Pons (tissue), 1 donor: ENCODE measurements around the gene CDC14C.
"Not testable (repeated sequence)": the region's sequence is repeated elsewhere in the genome, so short reads cannot be mapped to it uniquely, and the experiment has no call there.

Source experiments
- DNase-seq: peaks from one replicate; pipeline ENCODE4 v3.0.0-alpha.2; 2016; ENCODE audit warnings: low spot score

Gene CDC14C

DNA sequence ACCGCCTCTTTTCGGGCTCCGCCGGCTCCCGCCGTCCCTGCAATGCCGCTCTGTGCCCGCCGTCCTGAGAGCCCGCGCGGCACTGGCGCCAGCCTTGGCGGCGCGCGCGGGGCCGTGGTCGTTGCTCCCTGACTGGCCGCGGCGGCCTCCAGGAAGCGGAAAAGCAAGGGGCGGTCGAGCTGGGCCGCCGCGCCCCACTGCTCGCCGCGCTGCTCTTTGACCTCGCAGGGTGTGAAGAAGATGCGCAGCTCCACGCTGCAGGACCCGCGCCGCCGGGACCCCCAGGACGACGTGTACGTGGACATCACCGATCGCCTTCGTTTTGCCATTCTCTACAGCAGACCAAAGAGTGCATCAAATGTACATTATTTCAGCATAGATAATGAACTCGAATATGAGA, at the start of gene CDC14C:
CDC14C (plus strand) TSS at position 115 of the 400 bp plus-strand sequence; CDS start at position 241, 126 bp downstream.
- DNase-seq: no peak

DNA sequence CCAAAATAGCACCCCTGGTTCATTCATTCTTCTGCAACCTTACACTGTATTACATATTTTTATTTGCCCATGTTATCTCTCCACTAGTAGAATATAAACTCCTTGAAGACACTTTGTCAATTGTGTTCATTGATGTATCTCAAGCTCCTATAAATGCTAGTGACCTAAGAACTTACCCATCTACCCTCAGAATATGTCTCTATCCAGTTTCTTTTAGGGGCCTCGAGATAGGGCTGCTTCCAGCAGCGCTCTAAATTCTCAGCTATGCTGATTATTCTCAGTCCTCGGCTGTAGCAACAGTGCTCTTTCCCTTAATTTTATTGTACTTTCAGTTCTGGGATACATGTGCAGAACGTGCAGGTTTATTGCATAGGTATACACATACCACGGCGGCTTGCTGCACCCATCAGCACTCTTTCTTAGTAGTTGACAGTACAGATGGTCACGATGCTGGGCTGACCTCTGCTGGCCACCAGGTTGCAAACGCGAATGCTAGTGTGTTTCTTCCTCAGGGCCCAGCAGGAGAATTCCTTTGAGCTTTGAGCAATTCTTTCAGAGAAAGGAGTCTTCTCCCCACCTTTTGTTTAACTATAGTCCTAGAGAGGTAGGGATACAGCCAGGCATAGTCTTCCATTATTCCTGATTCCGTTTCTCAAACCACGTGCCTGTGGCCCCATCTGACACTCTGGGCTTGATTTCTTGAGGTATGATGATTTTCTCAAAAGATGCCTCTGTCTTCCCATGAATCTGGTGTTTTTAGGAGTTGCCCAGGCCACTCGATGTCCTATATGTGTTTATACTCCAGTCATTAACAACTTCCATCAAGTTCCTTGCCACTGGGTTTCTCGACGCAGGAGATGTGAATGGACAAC, 49.1 kb upstream of the CDC14C start:
- DNase-seq: peak; percentile 71

DNA sequence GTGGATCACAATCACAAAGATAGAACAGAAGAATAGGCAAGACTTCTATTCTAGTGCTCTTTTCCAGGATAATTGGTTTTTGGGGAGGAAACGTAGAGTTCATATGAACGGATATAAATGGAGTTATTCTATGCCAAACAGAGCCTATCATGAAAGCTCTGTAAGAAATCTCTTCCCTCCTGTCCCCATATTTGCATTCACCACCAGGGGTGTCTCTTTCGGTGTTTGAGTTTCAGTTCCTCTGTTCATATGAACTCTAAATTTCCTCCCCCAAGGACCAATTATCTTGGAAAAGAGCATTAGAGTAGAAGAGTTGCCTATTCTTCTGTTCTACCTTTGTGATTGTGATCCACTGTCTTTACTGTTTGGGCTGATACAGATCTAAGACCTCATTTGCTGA, 48.3 kb upstream of the CDC14C start:
- DNase-seq: no peak

DNA sequence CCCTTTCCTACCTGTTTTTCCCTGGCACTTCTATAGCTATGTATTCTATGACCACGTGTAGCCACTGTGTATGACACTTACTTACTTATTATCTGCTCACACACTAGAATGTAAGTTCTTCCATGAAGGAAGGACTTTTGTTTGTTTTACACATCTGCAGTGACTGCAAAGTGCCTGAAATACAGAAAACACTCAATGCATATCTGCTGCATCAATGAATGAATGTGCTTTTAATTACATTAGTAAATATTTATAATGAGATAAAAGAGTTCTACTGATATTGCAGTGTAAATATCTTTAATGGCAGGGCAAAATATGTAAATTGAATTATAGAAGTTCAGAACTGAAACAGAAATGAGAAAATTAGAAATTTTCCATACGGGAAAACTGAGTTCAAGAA, 43.5 kb upstream of the CDC14C start:
- no peak for DNase-seq

DNA sequence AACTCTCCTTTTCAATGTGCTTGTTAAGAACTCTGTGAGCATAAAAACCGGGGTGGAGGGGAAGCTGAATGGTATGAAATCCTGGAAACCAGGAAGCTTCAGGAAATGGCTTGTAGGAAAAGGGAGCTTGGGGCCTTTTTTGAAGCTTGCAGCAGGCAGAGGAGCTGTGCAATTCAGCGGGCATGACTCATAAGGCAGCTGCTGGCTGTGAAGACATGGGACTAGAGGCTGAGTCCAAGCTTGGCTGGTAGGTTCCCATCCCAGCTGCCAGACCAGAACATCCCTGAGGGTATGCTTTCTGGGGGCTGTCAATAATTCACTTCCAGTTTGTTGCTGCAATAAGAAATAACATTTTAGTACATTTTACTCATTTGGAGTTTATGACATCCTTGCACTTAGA, 36.8 kb upstream of the CDC14C start:
- DNase-seq: no peak

DNA sequence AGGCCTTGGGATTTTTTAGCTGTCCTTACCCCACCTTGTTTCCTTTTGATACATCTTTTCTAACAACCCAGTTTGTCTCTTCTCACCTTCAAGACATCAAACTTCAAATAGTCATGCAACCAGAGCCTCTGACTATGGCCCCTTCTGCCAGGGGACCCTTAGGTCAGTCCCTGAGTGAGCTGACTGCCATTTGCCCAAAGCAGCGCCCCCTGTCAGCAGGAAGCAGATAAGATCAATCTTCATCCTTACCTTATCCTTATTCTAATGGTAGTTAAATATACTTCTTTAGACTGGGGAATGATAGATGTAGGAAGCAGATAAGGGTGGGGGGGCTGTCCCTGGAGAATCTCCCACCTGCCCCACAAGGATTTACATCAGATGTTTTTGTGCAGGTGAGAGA, 29.8 kb upstream of the CDC14C start:
- DNase-seq: no peak

DNA sequence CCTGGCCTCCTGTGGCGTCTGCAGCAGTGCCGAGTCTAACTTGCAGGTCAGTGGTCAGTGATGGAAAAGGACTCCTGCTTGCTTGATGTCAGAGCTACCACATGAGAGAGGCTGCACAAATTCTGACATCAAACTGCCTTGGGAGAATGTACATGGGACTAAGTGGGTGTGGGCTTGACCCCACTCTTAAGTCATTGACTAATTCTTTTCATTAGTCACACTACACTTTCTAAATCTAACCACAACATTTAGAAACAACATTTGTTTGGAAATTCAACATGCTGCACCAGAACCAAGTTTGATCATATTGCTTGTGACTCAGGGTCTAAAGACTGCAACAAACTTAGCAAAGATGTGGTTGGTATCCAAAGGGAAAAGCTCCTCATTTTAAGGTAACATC, 24.4 kb upstream of the CDC14C start:
- no peak for DNase-seq

DNA sequence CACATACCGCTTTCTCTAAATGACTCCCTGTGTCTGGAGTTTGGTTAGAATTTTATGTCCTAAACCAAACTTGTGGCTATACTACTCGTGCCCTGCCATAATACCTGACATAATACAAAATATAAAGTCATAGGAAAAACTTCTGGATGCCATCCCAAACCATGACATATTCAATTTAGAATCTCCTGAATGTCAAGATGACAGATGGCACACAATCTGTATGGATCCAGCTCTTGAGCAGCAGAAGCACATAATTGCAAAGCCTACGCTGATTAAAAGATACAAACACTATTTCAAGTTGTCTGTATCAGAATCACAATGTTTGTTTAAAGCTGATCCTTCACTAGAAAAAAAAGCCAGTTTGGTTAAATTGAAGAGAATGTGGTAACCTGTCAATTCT, 22.4 kb upstream of the CDC14C start:
- no peak for DNase-seq

DNA sequence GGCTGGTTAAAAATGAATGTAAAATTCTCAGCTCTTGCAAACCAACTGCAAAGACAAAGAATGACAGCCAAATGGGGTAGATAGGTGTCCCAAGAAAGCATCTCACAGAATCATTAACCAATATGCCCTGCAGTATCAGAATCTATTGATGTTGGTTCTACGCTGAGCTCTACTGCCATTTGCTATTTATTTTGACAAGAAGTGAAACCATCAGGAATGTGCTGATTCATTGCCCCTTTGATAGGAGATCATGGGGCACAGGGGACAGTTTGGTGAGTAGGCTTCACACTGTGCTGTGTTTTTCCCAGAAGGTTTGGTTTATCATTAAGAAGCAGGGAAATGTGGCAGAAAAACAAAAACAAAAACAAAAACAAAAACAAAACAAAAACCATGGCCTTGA, 19.4 kb upstream of the CDC14C start:
- no peak for DNase-seq

DNA sequence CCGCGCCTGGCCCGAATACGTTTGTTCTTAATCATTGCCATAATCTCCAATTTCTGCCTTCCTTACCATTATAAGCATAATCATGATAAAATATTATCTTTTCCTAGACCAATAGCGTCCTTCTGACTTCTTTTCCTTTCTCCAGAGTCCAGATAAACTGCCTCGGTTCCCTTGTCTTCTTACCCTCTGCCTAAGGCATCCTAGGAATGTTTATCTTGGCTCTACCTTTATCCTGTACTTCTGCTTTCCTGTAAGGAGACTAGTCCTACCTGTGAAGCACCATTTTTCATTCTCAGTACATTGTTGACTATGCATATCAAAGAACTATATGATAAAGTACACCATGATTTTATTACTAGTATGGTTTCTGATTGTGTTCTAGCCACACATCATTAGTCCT, 18.7 kb upstream of the CDC14C start:
- not testable (repeated sequence) for DNase-seq

DNA sequence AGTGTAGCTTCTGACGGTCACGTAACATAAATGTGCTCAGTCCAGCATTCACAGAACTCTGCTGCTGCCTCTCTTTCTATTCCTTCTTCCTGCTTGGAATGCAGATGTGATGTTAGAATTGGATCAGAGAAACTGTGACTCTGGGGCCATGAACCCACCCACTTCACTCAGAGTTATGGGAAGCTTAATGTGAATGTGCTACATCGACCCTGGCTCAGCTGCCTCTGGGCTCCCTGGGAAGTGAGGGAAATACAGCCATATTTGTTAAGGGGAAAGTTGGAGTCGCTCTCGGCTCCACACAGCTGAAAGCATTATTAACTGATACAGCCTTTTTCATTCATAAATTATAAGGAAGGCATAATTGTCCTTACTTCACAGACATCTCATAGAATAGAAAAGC, 14.5 kb upstream of the CDC14C start:
- not testable (repeated sequence) for DNase-seq

DNA sequence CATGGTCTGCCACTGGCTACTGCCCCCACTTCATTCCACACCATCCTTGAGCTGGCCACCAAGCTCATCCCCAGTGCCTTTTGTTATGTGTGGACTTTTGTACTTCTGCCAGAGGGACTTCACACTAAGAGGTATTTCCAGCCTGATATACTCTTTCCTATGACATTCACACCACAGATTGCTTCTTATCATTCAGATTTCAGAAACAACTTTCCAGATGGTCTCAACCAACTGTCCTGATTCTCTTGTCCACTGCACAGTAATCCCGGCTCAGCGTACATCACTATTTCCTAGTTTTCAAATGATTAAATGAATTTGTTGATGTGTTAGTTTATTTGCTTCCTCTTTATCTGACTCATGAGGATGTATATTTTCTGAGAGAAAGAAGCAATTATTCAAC, 7.1 kb downstream of the CDC14C start:
- no peak for DNase-seq

DNA sequence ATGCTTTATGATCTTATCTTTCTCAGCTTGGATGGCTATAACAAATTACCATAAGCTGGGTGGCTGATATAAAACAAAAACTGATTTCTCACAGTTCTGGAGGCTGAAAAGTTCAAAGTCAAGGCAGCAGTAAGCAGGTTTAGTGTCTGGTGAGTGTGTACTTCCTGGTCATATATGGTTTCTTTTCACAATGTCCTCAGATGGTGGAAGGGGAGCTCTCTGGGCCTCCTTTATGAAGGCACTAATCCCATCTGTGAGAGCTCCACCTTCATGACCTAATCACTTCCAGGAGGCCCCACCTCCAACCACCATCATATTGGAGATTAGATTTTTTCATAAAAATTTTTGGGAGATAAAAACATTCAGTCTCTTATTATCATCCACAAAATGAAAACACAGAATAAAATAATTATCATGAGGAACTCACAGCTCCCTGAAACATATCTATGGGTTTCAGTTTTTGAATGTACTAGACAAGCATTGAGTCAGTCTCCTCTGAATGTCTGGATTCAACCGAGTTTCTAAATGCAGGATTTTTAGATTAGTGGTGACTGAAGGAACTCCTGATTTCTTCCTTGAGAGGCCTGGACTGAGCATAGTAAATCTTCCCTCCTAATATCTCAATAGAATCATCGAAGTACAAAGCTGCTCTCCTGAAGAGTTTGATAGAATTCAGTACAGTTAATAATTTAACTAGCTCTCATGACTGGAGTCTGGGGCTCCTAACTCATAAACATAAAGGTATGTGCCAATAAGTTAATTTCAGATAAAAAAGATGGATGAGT, 8.0 kb downstream of the CDC14C start:
- no peak for DNase-seq

DNA sequence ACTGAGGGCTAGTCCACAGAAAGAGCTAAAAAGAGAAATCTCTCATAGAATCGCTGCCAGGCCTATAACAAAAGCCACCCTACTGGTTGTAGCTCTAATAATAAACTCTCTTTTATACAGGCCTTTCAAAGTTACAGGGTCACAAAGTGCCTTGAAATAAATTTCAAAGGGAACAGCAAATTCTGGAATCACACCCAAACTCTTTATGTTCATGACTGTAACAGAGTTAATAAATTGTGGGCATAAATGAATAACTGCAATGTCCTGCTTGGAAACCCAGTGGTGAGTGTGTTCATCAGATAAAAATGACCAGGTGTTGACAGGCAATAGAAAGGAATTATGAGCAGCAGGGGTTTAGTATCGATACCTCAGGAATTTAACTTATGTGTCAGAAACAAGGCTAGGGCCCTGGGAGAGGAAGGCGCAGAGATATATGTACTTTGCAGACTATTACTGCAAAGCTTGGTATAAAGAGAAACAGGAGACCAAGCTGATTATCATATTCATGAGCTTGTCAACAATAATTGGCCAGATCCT, 9.3 kb downstream of the CDC14C start:
- no peak for DNase-seq

DNA sequence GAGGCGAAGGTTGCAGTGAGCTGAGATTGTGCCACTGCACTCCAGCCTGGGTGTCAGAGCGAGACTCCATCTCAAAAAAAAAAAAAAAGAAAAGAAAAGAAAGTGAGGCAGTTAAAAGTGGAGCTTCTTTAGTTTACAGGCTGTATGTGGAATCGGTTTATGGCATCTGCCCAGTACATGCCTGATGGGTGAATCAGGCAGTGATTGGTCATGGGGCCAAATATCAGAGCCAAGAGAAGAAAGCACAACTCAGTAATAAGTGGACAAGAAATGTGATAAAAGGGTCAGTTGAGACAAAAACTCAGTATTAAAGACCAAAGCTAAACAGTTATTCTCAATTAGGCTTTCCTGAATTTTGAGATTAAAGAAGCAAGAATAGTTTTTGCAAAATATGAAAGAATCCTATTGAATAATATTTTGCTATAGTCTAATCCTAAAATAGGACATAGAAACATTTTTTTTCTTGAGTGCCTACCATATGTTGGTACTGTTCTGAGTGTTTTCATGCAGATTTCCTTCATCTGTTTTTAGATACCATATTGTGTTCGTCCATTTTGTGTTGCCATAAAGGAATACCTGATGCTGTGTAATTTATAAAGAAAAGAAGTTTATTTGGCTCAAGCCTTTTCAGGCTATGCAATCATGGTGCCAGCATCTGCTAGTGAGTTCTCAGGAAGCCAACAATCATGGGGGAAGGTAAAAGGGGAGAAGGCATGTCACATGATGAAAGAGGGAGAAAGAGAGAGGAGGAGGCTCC, 14.4 kb downstream of the CDC14C start:
- no peak for DNase-seq

DNA sequence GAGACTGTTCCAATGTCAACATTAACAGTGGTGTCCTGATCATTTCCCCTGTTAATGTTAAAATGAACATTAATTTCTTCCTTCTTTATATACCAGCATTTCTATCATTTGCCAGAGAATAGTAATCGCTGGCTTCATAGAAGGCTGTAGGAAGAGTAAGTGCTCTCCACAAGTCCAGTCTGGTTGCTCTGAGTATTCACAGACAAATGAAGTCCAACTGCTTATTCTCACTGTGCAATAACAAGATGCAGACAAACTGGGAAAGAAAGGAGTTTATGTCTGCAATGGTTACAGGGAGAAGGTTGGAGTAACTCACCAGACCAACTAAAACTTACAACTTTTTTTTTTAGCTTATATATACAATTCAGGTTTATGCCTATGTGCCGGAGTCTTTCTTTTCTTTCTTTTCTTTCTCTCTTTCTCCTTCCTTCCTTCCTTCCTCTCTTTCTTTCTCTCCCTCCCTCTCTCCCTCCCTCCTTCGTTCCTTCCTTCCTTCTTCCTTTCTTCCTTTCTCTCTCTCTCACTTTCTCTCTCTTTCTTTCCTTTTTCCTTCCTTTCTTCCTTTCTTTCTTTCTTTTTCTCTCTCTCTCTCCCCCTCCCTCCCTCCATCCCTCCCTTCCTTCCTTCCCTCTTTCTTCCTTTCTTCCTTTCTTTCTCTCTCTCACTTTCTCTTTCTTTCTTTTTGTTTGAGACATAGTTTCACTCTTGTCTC, 19.1 kb downstream of the CDC14C start:
- no peak for DNase-seq

DNA sequence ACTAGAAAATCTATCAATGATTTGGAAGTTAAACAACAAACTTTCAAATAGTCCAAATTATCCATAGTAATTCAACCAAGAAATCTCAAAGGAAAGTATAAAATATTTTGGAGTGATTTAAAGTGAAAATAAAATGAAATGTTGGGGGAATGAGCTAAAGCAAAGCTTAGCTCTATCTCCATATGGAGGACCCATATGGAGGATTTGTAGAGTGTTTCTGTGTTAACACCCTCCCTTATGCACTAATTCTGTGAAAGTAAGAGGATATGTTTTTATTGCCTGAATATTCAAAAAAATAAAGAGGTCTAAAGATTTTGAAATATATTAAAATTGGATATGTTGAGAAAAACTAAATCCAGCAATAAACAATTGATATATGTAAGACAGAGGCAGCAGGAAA, 31.6 kb downstream of the CDC14C start:
- DNase-seq: no peak

DNA sequence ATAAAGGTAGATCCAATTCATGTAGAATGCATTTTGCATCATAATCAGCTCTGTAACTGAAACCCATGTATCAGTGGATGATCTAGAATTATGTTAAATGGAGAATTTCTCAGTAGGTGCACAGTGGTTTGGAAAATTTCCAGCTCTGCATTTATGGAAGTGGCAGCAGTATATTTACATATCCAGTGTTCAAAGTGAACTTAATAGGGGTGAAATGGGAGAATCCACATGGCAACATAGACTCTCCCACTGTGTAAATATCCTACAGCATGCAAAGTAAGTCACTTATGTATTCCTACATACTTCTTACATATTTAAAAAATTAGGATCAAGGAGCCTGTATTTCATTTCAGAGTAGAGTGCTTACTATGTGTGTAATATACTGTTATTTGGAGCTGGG, 35.3 kb downstream of the CDC14C start:
- DNase-seq: no peak

DNA sequence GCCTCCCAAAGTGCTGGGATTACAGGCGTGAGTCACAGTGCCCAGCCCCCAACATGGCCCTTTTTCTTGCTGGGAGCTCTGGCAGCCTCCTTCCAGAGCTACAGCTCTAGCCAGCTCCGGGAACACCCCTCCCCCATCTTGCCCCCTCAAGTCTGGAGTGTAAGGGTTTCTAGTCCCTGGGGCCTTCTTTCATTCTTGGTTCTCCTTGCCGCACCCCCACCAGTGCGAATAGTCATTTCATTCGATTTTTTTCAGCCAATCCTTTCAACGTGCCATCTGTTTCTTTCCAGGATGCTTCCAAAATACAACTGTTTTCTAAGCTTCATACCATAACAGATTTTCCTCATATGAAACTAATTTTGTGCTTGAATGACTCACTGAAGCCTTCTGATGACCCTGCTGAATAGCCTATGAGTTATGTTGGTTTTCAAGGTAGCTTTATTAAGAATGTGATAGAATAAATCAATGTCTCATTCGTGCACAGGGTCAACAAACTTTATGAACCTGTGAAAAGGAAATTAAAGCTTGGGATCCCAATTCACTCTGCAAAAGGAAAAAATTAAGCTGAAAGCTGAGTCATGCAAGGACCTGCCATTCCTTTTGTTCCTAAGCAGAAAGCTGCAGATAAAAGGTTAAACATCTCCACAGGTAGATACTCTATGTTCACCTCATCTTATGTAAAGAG, 38.6 kb downstream of the CDC14C start:
- DNase-seq: no peak

DNA sequence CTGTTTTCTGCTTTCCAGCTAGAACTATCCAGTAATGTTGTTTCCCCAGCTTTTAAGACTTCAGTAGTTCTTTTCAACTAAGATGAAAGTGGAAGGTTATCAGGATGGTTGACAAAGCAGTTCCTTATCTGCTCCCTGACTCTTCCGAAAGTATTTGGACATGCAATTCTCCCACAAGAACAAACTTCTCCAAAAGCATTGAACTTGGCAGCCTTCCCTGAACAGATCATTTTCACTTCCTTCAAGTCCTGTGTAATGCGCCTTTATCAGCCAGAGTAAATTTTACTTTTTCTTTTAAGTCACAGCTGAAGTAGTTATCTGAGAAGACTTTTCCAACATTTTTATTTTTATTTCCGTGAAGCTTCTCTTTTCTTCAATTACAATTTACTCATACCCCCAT, 39.7 kb downstream of the CDC14C start:
- DNase-seq: peak; percentile 90

DNA sequence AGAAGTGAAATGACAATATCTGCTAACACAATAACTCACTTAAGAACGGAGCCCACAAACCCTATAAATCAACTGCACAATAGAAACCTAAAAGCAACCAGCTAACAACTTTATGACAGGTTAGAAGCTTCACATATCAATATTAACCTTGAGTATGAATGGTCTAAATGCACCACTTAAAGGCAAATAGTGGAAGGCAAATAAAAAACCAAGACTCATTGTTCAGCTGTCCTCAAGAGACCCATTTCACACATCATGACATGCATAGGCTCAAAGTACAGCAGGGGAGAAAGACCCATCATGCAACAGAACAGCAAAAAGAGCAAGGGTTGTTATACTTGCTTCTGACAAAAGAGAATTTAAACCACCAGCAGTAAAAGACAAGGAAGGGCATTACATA, 46.8 kb downstream of the CDC14C start:
- no peak for DNase-seq
